Measurements from ENCODE around the gene SDK2.

DNA sequence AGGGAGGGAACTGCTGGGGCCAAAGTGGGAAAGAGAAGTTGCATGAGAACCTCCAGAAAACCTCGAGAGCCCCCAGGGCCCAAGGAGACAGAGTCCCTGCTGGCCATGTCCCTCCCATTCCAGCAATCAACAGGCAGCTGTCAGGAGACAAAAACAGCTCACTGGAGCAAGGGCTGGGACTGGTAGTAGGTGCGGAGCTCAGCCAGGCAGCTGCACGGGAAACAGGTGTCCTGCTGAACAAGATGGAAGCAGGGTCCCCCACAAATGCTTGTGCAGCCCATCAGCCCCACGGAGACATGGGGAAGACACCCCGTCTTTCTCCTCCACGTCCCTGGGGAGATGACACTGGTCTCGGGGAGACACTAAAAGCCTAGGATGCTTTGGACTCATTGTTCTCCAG, 34.5 kb downstream of the SDK2 start:
- TF ChIP-seq, protein P1, sequence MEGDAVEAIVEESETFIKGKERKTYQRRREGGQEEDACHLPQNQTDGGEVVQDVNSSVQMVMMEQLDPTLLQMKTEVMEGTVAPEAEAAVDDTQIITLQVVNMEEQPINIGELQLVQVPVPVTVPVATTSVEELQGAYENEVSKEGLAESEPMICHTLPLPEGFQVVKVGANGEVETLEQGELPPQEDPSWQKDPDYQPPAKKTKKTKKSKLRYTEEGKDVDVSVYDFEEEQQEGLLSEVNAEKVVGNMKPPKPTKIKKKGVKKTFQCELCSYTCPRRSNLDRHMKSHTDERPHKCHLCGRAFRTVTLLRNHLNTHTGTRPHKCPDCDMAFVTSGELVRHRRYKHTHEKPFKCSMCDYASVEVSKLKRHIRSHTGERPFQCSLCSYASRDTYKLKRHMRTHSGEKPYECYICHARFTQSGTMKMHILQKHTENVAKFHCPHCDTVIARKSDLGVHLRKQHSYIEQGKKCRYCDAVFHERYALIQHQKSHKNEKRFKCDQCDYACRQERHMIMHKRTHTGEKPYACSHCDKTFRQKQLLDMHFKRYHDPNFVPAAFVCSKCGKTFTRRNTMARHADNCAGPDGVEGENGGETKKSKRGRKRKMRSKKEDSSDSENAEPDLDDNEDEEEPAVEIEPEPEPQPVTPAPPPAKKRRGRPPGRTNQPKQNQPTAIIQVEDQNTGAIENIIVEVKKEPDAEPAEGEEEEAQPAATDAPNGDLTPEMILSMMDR (IDR thresholded peaks at IDR 0.05; ENCODE audit: poor library complexity) = no peak
- no peak for TF ChIP-seq EZH2 (IDR thresholded peaks at IDR 0.05; ENCODE audit: borderline replicate concordance)

Measured in hepatocyte (in vitro differentiated cells).